AG09319 (cell line): Measurements from ENCODE around the gene TIRAP.
A peak's percentile ranks its signal among the peaks of the same experiment; 100 is the strongest.

Experiments used
- DNase-seq: peaks from one replicate; pipeline ENCODE4 v3.0.0-alpha.2; 2010; ENCODE audit warnings: low read depth; ENCODE audit errors: extremely low read depth
- TF ChIP-seq, protein P1 (sequence below): IDR thresholded peaks from 2 replicates; pipeline ENCODE4 v1.5.1; 2011; ENCODE audit warnings: low read depth, mild to moderate bottlenecking, inconsistent platforms, low read length, moderate library complexity

TIRAP gene

DNA sequence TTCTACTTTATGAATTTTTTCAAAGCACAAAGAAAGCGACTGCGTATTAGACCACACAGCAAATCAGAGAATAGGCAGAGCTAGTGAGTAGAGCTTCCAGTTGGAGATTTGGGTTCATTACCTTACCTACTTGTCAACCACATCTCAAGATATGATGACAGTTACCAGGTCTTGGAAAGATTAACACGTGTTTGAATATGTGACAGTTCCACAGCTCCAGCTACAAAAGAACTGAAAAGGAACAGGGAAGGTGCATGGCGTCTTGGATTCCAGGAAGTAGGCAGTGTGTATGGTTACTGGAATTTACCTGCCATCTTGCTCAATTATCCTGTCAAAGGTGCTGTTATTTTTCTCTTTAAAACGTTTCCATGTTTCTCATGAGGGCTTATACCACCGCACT lies 5.3 kb downstream of the TIRAP start:
- no peak for DNase-seq
- TF ChIP-seq, protein P1, sequence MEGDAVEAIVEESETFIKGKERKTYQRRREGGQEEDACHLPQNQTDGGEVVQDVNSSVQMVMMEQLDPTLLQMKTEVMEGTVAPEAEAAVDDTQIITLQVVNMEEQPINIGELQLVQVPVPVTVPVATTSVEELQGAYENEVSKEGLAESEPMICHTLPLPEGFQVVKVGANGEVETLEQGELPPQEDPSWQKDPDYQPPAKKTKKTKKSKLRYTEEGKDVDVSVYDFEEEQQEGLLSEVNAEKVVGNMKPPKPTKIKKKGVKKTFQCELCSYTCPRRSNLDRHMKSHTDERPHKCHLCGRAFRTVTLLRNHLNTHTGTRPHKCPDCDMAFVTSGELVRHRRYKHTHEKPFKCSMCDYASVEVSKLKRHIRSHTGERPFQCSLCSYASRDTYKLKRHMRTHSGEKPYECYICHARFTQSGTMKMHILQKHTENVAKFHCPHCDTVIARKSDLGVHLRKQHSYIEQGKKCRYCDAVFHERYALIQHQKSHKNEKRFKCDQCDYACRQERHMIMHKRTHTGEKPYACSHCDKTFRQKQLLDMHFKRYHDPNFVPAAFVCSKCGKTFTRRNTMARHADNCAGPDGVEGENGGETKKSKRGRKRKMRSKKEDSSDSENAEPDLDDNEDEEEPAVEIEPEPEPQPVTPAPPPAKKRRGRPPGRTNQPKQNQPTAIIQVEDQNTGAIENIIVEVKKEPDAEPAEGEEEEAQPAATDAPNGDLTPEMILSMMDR, result no peak

DNA sequence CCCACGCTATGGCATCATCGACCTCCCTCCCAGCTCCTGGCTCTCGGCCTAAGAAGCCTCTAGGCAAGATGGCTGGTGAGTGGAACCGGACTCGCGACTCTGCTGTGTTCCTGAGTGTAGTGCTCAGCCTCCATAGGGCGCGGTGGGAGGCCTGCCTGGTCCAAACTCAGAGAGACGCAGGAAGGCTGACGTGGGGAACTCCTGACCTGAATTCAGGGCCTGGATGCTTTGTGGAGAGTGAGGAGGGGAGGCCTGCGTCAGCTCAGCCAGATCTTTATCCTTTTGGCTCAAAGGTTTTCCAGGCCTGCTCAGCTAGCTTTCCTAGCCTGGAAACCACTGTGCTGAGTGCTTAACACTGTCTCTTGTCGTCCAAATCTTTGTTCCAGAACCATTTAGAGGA lies 8.0 kb downstream of the TIRAP start:
- TF ChIP-seq, protein P1, result no peak
- DNase-seq, result no peak

DNA sequence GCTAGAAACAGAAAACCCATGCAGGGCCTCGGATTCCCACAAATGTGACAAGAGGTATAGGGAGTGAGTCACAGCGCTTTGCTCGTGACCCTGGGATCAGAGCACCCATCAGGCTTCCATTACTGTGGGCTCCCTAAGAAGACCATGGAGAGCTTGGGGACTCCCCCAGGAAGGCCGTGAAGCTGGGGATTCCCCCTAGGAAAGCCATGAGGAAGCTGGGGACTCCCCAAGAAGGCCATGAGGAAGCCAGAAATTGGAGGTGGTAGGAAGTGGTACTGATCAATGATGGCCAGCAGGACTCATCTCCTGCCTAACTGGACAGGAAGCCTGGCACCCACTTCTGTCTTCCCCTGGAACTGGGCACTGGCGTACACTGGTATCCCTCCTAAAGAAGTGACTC lies 10.8 kb downstream of the TIRAP start:
- TF ChIP-seq, protein P1, result no peak
- DNase-seq, result no peak

DNA sequence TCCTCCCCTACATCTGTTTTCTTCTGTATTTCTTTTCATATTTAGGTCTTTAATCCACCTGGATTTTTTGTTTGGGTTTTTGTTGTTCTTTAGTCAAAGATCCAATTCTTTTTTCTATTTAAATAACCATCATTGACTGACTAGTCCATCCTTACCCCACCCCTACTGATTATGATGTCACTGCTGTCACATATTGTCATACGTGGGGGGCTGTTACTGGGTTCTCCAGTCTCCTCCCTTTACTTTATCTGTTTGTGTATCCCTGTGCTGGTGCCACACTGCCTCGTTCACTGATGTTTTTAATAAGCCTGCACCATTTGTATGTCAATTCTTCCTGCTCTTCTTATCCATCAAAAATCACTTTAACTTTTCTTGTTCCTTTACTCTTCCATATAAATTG lies 14.1 kb downstream of the TIRAP start:
- TF ChIP-seq, protein P1, result no peak

DNA sequence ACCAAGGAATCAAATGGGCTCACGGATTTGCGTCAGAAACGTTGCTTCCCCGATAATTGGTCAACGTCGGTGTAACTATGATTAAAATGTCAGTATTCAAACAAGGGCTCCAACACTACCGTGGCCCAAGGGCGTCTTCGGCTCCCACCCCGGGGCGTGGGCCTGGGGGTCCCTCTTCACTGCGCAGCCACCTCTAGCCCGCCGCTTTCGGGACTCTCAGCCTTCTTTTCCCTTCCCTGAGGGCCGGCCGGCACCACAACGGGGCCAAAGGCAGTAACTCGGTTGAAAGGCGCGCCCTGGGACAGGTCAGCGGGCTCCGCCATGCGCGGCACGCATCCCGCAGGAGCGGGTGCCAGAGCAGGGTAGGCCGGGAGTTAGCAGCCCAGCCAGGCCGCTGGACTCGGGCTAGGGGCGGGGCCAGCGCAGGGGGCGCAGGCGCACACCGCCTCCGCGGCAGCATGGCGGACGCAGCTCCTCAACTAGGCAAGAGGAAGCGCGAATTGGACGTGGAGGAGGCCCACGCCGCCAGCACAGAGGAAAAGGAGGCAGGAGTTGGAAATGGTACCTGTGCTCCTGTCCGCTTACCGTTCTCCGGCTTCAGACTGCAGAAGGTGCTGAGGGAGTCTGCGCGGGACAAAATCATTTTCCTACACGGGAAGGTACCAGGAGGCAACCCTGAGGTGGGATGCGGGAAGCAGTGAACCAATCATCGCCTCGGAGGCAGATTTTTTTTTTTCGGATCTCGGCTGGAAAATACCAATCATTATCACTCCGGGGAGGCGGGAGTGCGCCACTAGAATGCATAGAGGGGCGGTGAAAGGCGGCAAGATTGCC lies 20.9 kb downstream of the TIRAP start, which contains the start of gene DCPS:
Gene DCPS (plus strand): TSS at position 438 of the 834 bp plus-strand sequence. CDS start 21 bp downstream, at position 459.
- DNase-seq, result peak; percentile 75
- TF ChIP-seq, protein P1, result no peak

More for the DNA sequence above, 14.1 kb downstream of the TIRAP start:
- no peak for DNase-seq

DNA sequence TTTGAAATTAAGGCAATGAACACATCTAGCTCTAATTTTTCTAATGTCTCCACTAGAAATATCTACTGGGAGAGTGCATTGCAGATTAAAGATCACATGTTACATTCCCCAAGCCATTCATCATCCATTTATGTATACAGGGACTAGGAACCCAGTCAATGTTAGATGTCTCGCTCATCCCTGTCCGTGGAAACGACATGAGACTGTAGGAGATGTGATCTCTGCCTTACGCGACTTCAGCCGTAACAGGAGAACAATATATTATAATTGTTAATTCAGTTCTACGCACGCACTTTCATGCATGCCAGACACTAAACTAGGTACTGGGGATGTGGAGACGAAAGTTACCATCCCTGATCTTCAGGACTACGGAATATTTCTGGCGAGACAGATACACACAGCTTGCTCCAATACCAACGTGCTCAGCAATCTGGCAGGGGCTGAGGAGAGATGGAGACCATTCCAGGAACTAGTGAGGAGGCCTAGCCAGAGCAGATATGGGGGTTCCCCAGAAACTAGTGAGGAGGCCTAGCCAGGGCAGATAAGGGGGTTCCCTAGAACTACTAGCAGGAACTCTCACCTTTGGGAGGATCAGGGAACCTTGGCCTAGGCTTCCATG lies 21.7 kb downstream of the TIRAP start:
- no peak for DNase-seq

More for the DNA sequence above, 21.7 kb downstream of the TIRAP start:
- TF ChIP-seq, protein P1, result no peak
